HG03135 (cell line): ENCODE data around the gene HSPG2.

Source experiments
- ATAC-seq: cut with Tn5 transposase; IDR thresholded peaks from one replicate; pipeline ENCODE4 v1.9.1; 2021; ENCODE audit warnings: mild to moderate bottlenecking, moderate library complexity; ENCODE audit not compliant: unreplicated experiment

Gene HSPG2

DNA sequence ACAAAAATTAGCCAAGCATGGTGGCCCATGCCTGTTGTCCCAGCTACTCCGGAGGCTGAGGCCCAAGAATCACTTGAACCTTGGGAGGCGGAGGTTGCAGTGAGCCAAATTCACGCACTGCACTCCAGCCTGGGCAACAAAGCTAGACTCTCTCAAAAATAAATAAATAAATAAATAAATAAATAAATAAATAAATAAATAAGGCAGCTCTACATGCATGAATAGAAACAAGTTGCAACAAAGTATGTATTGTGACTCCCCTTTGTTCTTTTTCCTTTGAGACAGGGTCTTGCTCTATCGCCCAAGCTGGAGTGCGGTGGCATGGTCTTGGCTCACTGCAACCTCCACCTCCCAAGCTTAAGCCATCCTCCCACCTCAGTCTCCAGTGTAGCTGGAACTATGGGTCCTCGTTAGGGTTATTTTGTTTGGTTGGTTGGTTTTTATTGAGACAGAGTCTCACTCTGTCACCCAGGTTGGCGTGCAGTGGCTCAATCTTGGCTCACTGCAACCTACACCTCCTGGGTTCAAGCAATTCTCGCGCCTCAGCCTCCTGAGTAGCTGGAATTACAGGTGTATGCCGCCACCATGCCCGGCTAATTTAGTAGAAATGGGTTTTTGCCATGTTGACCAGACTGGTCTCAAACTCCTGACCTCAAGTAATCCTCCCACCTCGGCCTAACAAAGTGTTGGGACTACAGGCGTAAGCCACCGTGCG is 162.1 kb downstream of the HSPG2 start:
- no peak for ATAC-seq

DNA sequence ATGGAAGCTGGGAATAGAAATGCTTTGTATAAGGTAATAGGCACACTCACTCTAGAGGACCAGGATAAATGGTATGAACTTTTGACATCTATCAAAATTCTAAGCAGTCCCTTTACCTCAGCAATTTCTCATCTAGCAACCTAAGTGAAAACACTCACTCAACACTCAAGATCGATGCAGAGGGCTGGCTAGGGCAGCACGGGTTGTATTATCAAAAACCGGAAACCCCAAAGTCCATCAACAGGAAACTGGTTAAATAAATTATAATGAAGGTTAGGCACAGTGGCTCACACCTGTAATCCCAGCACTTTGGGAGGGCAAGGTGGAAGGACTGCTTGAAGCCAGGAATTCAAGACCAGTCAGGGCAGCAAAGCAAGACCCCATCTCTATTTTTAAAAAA is 163.5 kb downstream of the HSPG2 start:
- ATAC-seq, result peak; percentile 57
